Measurements from ENCODE around the gene LRRN4. TPM values are rescaled to one million over a fixed set of nuclear protein-coding genes. Genes with fewer than 3 reads are reported as not detected.

LRRN4 gene
- total and polyA plus RNA-seq, 2 of the 8 experiments (the other 6 are each of a cell fraction or from before 2014, with no cell fraction given): 0.21 to 0.89 TPM

DNA sequence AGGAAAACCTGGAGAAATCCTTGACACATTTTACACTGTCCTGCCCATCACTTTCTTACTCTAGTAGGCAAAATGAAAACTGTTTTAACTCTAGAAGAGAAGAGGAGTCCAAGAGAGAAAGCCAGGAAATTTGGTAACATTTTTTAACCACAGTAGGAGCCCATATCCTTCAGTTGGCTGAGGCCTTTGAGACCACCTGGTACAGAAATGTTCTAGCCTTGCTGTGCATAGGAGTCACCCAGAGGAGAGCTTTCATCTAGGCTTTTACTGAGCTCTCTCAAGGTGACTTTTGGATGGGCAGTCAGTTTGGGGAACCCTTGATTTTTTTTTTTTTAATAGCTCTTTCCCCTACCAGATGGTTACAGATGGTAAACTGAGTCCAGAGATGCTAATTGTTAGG lies 25.0 kb downstream of the LRRN4 start:
- Histone ChIP-seq H3K27me3 (replicated peaks in 1 of 4; ENCODE audit: control insufficient read depth in 3 of 4, extremely low read depth in 1 of 4, insufficient read depth in 3 of 4, low read length in 3 of 4) (no peaks in the 10 kb centered on the region), H2BK20ac (ENCODE audit: low read length) (no peak overlapping the region), H2AFZ (ENCODE audit: low read length) (no peak overlapping the region), H2AK5ac (ENCODE audit: low read depth, low read length) (no peak overlapping the region), H3K23me2 (ENCODE audit: low read depth, low read length) (no peaks in the 10 kb centered on the region), H2BK12ac (ENCODE audit: low read depth, low read length) (no peak overlapping the region), H4K8ac (ENCODE audit: extremely low read depth, insufficient read depth, low read length) (no peak overlapping the region), H4K91ac (replicated peaks; ENCODE audit: insufficient read length, low read length) (no peak overlapping the region), H3K79me2 (ENCODE audit: control insufficient read depth in 1 of 2, insufficient read depth in 2 of 2, low read length in 2 of 2) (no peaks in the 10 kb centered on the region; a peak in 1 of 4 replicates), H3K27ac (ENCODE audit: low read depth, low read length) (no peak overlapping the region), H3K9me3 (ENCODE audit: insufficient read depth in 2 of 2, low read depth in 1 of 2, low read length in 1 of 2) (peaks cover 0 to 6% of the 10 kb centered on the region in 2 experiments; a peak in 1 of 4 replicates), H3K23ac (ENCODE audit: insufficient read length) (no peak overlapping the region), H2BK120ac (replicated peaks; ENCODE audit: low read depth, low read length) (no peak overlapping the region), H3K36me3 (ENCODE audit: control insufficient read depth in 2 of 4, insufficient read depth in 4 of 4, low read length in 3 of 4) (peaks cover 3 to 21% (median 11%) of the 10 kb centered on the region in 4 experiments; a peak in 6 of 8 replicates), H3K9ac (replicated peaks in 1 of 4; ENCODE audit: extremely low read depth in 1 of 4, low read depth in 3 of 4, low read length in 3 of 4) (no peak overlapping the region), H2BK15ac (ENCODE audit: low read length) (no peak overlapping the region), H3K4me2 (ENCODE audit: insufficient read depth in 1 of 2, low read depth in 2 of 2, low read length in 2 of 2) (no peak overlapping the region), H4K20me1 (replicated peaks in 1 of 2; ENCODE audit: control insufficient read depth in 1 of 2, insufficient read depth in 2 of 2, low read length in 2 of 2) (peaks cover 0 to 4% of the 10 kb centered on the region in 2 experiments), H2BK5ac (ENCODE audit: low read depth, low read length) (no peak overlapping the region), H3K18ac (ENCODE audit: extremely low read depth, low read length) (no peak overlapping the region), H3K4me3 (ENCODE audit: extremely low read depth in 1 of 4, insufficient read depth in 2 of 4, low read depth in 3 of 4, low read length in 4 of 4) (no peak overlapping the region), H3K4ac (replicated peaks; ENCODE audit: insufficient read length, low read depth, low read length) (no peak overlapping the region), H3K14ac (ENCODE audit: insufficient read length) (no peak overlapping the region), H4K5ac (ENCODE audit: insufficient read length, low read depth, low read length) (no peak overlapping the region), H3K56ac (replicated peaks; ENCODE audit: insufficient read length, low read depth, low read length) (no peak overlapping the region), H3K4me1 (replicated peaks in 1 of 4; ENCODE audit: control insufficient read depth in 3 of 4, insufficient read depth in 4 of 4, low read length in 3 of 4) (no peaks in the 10 kb centered on the region), H3K79me1 (ENCODE audit: low read depth, low read length) (no peaks in the 10 kb centered on the region)
- DNase-seq (ENCODE audit: low read depth in 1 of 2, low spot score in 2 of 2): no peak
- ChIA-PET CTCF (ENCODE audit: partially characterized antibody) (interaction anchor here (1.7 to 2.1 kb wide), 2 partner anchors 46 to 500 kb away, joined by 7 to 8 read pairs; no protein-coding TSS in a partner anchor), POLR2A (ENCODE audit: partially characterized antibody) (no interaction called here)
- no peak for FAIRE-seq
- TF ChIP-seq RFX5 (IDR thresholded peaks at IDR 0.05; ENCODE audit: borderline replicate concordance, low read depth, low read length) (no peak), SP2 (IDR thresholded peaks at IDR 0.05; ENCODE audit: low read length) (no peak), RBBP5 (IDR thresholded peaks at IDR 0.05; ENCODE audit: borderline replicate concordance, low read depth, low read length) (no peak), SP4 (IDR thresholded peaks at IDR 0.05; ENCODE audit: low read length) (no peak), SP1 (IDR thresholded peaks at IDR 0.05; ENCODE audit: low read depth, low read length) (no peak), MAFK (IDR thresholded peaks at IDR 0.05; ENCODE audit: low read depth, low read length) (no peak), SIN3A (conservative IDR thresholded peaks at IDR 0.05 in 1 of 2, IDR thresholded peaks at IDR 0.05 in 1 of 2; ENCODE audit: low read depth in 1 of 2, low read length in 2 of 2) (no peak), GTF2F1 (IDR thresholded peaks at IDR 0.05; ENCODE audit: borderline replicate concordance, low read depth, low read length) (no peak), RAD21 (IDR thresholded peaks at IDR 0.05 in 1 of 2, conservative IDR thresholded peaks at IDR 0.05 in 1 of 2; ENCODE audit: low read depth in 2 of 2, low read length in 2 of 2) (no peak), CHD1 (IDR thresholded peaks at IDR 0.05; ENCODE audit: low read depth, low read length) (no peak), CHD2 (IDR thresholded peaks at IDR 0.05; ENCODE audit: low read length) (no peak), CREB1 (IDR thresholded peaks at IDR 0.05) (no peak), ZNF274 (IDR thresholded peaks at IDR 0.05; ENCODE audit: borderline replicate concordance, extremely low read depth, low read length) (no peak), SIRT6 (IDR thresholded peaks at IDR 0.05; ENCODE audit: low read length) (no peak), FOSL1 (IDR thresholded peaks at IDR 0.05; ENCODE audit: insufficient read depth, low read depth, low read length) (no peak)
- TF ChIP-seq, protein P1, sequence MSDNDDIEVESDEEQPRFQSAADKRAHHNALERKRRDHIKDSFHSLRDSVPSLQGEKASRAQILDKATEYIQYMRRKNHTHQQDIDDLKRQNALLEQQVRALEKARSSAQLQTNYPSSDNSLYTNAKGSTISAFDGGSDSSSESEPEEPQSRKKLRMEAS (IDR thresholded peaks at IDR 0.05): no peak

Data from H1 (cell line).